Tibial artery (tissue), 4 donors: ENCODE measurements around the gene PERM1.

Experiments used
- DNase-seq, 2 donors: peaks; one replicate each; pipeline ENCODE4 v3.0.0-alpha.2; 2019
- H3K27ac ChIP-seq, 2 donors: fragments of 200-600 bp; sonication (generic) in 1 of 2; 1 replicate in 1 of 2; 2 replicates in 1 of 2; pipeline ENCODE4 v1.5.1; 2018 to 2019; ENCODE audit warnings: mild to moderate bottlenecking in 1 of 2
- H3K27me3 ChIP-seq, 2 donors: fragments of 200-600 bp; sonication (generic) in 1 of 2; one replicate each; pipeline versions ENCODE4 v1.5.1 to v1.6.0; 2016 to 2019
- H3K36me3 ChIP-seq, 3 donors: fragments of 200-600 bp; sonication (generic) in 2 of 3; one replicate each; pipeline ENCODE4 v1.5.1; 2016 to 2019; ENCODE audit warnings: mild to moderate bottlenecking in 2 of 3
- H3K4me1 ChIP-seq, 4 donors: fragments of 200-600 bp; sonication (generic) in 2 of 4; 1 replicate in 3 of 4; 2 replicates in 1 of 4; pipeline ENCODE4 v1.5.1; 2016 to 2019
- H3K4me3 ChIP-seq, 2 donors: fragments of 200-600 bp; sonication (generic) in 1 of 2; 1 replicate in 1 of 2; 2 replicates in 1 of 2; pipeline ENCODE4 v1.5.1; 2018 to 2019; ENCODE audit warnings: mild to moderate bottlenecking in 2 of 2
- H3K9me3 ChIP-seq, 3 donors: fragments of 200-600 bp; sonication (generic) in 1 of 3; one replicate each; pipeline ENCODE4 v1.5.1; 2016 to 2019
- CTCF ChIP-seq, 2 experiments: fragments of 200-600 bp in 1 of 2; fragments of 450-650 bp in 1 of 2; IDR thresholded peaks; one replicate each; pipeline ENCODE4 v1.5.1; 2017 to 2019; ENCODE audit warnings: antibody characterized with exemption in 2 of 2, mild to moderate bottlenecking in 1 of 2, moderate library complexity in 1 of 2
- intact Hi-C: fragments of 100-400 bp; cut with DNase I; formaldehyde crosslinking; loops from one replicate; pipeline ENCODE4 v1.15.0; 2023; ENCODE audit warnings: low total_unique reads

PERM1 gene

GRCh38 chr1:961132-961669 lies 20.7 kb downstream of the PERM1 start:
- H3K36me3 ChIP-seq, result peaks cover under 1 to 34% (median 14%) of the 10 kb centered on the region in 3 donors
- H3K4me1 ChIP-seq, result peaks cover 0 to 51% (median 35%) of the 10 kb centered on the region in 4 donors
- no peaks in the 10 kb centered on the region for H3K9me3 ChIP-seq
- H3K27me3 ChIP-seq, result no peaks in the 10 kb centered on the region
- no peak for DNase-seq
- peak overlapping the region; percentile 98 to 100 for H3K4me3 ChIP-seq
- TF ChIP-seq CTCF (IDR thresholded peaks at IDR 0.05), result no peak
- intact Hi-C loops, result loop anchor here (5.0 kb wide), 1 partner anchor 54 kb away; no protein-coding TSS in a partner anchor
- H3K27ac ChIP-seq, result peak overlapping the region in 1 of 2 donors; percentile 75

- peak within 1 kb of the TSS; percentile 98 to 100 for H3K4me3 ChIP-seq
- H3K27ac ChIP-seq, result peak within 1 kb of the TSS; percentile 49 to 75
- H3K36me3 ChIP-seq, result peaks cover 7 to 40% (median 21%) of the 10 kb centered on the region in 3 donors
- H3K4me1 ChIP-seq, result peaks cover 0 to 45% (median 31%) of the 10 kb centered on the region in 4 donors
- DNase-seq, result peak; percentile 65 to 83
- H3K27me3 ChIP-seq, result no peaks in the 10 kb centered on the region
- no peak for TF ChIP-seq CTCF (IDR thresholded peaks at IDR 0.05)
- no peaks in the 10 kb centered on the region for H3K9me3 ChIP-seq
- intact Hi-C loops, result loop anchor here (5.0 kb wide), 1 partner anchor 53 kb away; no protein-coding TSS in a partner anchor
Observed at GRCh38 chr1:960363-961131, 21.3 kb downstream of the PERM1 start, which contains the start of gene KLHL17. Gene KLHL17 (plus strand): TSS chr1:960584. CDS start chr1:960694, 110 bp downstream.

- H3K27ac ChIP-seq, result peak overlapping the region; percentile 49 to 75
- H3K4me3 ChIP-seq, result peak overlapping the region; percentile 98 to 100
Observed at GRCh38 chr1:959731-960362, 22.0 kb downstream of the PERM1 start.

GRCh38 chr1:958823-959730 lies 22.8 kb downstream of the PERM1 start, which contains the start of gene NOC2L:
Gene NOC2L (minus strand): TSS chr1:959256. CDS start chr1:959240, 16 bp downstream.
- TF ChIP-seq CTCF (IDR thresholded peaks at IDR 0.05), result no peak
- Histone ChIP-seq H3K4me3 (peak within 1 kb of the TSS; percentile 98 to 100), H3K4me1 (peaks cover 0 to 40% (median 31%) of the 10 kb centered on the region in 4 donors), H3K27ac (peak within 1 kb of the TSS; percentile 72 to 75), H3K36me3 (peaks cover 22 to 53% (median 30%) of the 10 kb centered on the region in 3 donors), H3K9me3 (no peaks in the 10 kb centered on the region), H3K27me3 (no peaks in the 10 kb centered on the region)
- intact Hi-C loops, result no loop called here
- DNase-seq, result peak; percentile 89 to 97

More at GRCh38 chr1:959731-960362, 22.0 kb downstream of the PERM1 start:
- H3K27me3 ChIP-seq, result no peaks in the 10 kb centered on the region
- TF ChIP-seq CTCF (IDR thresholded peaks at IDR 0.05), result no peak
- H3K4me1 ChIP-seq, result peaks cover 0 to 40% (median 31%) of the 10 kb centered on the region in 4 donors
- peaks cover 14 to 47% (median 23%) of the 10 kb centered on the region in 3 donors for H3K36me3 ChIP-seq
- no peak for DNase-seq
- H3K9me3 ChIP-seq, result no peaks in the 10 kb centered on the region
- intact Hi-C loops, result loop anchor here (5.0 kb wide), 1 partner anchor 53 kb away; no protein-coding TSS in a partner anchor
